DMS114 treated with DMSO at 0.1 percent for 48 hours (cell line): ENCODE measurements around the gene STX16.
"Not testable (repeated sequence)": the region's sequence is repeated elsewhere in the genome, so short reads cannot be mapped to it uniquely, and the experiment has no call there.

Source experiments
- DNase-seq: peaks from one replicate; lab custom pipeline; 2025; ENCODE audit not compliant: unreplicated experiment; lab: John Stamatoyannopoulos, UW

STX16 gene

GRCh38 chr20:58636396-58636982 lies 14.6 kb upstream of the STX16 start:
- DNase-seq: no peak

GRCh38 chr20:58636983-58637421 lies 14.1 kb upstream of the STX16 start:
- DNase-seq: no peak

- DNase-seq: no peak
These were observed 13.4 kb upstream of the STX16 start for GRCh38 chr20:58637466-58638213.

- DNase-seq: no peak
These were observed 12.5 kb upstream of the STX16 start for GRCh38 chr20:58638467-58639181.

GRCh38 chr20:58639182-58640146 lies 11.6 kb upstream of the STX16 start:
- DNase-seq: no peak

GRCh38 chr20:58640446-58640845 lies 10.6 kb upstream of the STX16 start:
- DNase-seq: no peak

GRCh38 chr20:58642441-58642840 lies 8.6 kb upstream of the STX16 start:
- DNase-seq: no peak

- not testable (repeated sequence) for DNase-seq
These were observed 8.2 kb upstream of the STX16 start for GRCh38 chr20:58642896-58643295.

GRCh38 chr20:58645412-58645968 lies 5.6 kb upstream of the STX16 start:
- DNase-seq: no peak

GRCh38 chr20:58646257-58646656 lies 4.8 kb upstream of the STX16 start:
- DNase-seq: no peak

GRCh38 chr20:58646703-58647102 lies 4.4 kb upstream of the STX16 start:
- DNase-seq: no peak

- no peak for DNase-seq
These were observed 3.8 kb upstream of the STX16 start for GRCh38 chr20:58647162-58647795.

GRCh38 chr20:58647796-58648501 lies 3.1 kb upstream of the STX16 start:
- no peak for DNase-seq

- DNase-seq: not testable (repeated sequence)
These were observed 2.6 kb upstream of the STX16 start for GRCh38 chr20:58648502-58648825.

GRCh38 chr20:58649288-58650180 lies 1.5 kb upstream of the STX16 start:
- DNase-seq: no peak

- no peak for DNase-seq
These were observed 805 bp upstream of the STX16 start for GRCh38 chr20:58650181-58650775.

- DNase-seq: peak; percentile 13
These were observed 469 bp downstream of the STX16 start for GRCh38 chr20:58651559-58651945.

- peak; percentile 39 for DNase-seq
These were observed 993 bp downstream of the STX16 start for GRCh38 chr20:58651946-58652605.
